ENCODE data around the gene NUP54.

DNA sequence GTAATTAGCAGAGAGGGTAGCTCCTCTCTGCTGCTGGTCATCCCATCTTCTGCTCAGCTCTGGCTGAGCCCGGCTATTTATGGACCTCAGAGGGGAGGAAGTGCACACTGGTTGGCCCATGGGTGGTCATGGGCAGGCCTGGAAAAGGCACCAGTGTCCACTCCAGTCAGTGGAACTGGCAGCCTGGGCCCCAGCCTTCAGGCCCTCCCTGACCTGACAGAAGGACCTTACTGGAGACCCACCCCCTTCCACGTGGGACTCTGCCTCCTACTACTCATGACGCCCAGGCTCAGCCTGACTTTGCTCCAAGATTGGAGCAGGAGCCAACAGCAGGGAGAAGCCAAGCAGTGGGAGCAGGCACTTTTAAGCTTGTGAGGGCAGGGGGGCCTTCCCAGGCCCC lies 81.7 kb downstream of the NUP54 start:
- TF ChIP-seq, protein P1, sequence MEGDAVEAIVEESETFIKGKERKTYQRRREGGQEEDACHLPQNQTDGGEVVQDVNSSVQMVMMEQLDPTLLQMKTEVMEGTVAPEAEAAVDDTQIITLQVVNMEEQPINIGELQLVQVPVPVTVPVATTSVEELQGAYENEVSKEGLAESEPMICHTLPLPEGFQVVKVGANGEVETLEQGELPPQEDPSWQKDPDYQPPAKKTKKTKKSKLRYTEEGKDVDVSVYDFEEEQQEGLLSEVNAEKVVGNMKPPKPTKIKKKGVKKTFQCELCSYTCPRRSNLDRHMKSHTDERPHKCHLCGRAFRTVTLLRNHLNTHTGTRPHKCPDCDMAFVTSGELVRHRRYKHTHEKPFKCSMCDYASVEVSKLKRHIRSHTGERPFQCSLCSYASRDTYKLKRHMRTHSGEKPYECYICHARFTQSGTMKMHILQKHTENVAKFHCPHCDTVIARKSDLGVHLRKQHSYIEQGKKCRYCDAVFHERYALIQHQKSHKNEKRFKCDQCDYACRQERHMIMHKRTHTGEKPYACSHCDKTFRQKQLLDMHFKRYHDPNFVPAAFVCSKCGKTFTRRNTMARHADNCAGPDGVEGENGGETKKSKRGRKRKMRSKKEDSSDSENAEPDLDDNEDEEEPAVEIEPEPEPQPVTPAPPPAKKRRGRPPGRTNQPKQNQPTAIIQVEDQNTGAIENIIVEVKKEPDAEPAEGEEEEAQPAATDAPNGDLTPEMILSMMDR (IDR thresholded peaks at IDR 0.05; ENCODE audit: low read depth, low read length) = no peak
- no peak for TF ChIP-seq EZH2phosphoT487 (IDR thresholded peaks at IDR 0.05; ENCODE audit: low read depth)
